Measurements from ENCODE around the gene IL1F10.

The IL1F10 gene

GRCh38 chr2:113112441-113112840, 44.7 kb downstream of the IL1F10 start:
- DNase-seq (ENCODE audit: low read depth in 2 of 2), result no peak

DNA sequence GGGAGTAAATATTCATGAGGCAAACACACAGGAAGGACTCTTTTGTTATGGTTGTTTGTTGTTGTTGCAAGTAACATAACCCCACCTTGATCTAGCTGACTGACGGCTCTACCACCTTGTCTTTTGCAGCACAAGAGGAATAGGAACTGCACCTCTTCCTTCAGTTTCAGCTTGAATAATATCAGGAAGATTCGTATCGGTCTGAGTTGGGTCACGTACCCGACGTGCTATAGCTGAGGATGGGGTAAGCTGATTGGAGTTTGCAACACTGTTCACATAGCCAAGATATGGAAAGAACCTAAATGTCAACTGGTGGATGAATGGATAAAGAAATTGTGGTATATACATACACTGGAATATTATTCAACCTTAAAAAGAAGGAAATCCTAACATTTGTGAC, 45.1 kb downstream of the IL1F10 start:
- no peak for DNase-seq (ENCODE audit: low read depth in 2 of 2)

- no peak for DNase-seq (ENCODE audit: low read depth in 2 of 2)
Measured at GRCh38 chr2:113113807-113114206, 46.0 kb downstream of the IL1F10 start.

DNA sequence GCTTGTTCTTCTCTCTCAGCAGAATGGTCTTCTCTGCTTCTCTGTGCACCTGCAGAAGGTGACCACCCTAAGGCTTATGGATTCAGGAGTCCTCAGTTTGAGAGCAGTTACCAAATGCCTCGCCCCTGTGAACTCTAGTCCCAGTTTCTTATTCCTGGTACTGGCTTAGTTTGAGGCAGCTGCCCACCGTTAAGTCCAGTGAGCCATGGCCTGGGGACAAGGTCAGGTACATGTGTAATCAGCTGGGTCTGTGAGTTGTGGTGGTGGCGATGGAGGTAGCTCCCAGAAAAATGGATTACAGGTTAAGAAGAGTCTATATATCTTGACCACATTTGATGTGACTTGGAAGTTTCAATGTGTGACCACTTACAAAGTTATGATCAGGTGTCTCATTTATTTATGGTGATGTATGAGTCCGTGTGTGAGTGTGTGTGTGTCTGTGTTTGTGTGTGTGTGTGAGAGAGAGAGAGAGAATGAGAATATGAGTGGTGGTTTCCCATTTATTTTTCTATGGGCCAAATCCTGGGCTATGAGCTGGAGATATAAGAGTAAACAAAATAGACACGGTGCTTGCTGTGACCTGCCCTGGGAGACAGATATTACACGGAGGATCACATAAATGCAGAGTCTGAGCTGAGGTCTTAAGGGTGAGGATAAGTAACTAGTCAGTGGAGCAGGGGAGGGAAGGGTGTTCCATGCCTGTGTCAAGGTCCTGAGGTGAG, 46.6 kb downstream of the IL1F10 start:
- DNase-seq (ENCODE audit: low read depth in 2 of 2), result no peak

GRCh38 chr2:113114996-113115395, 47.2 kb downstream of the IL1F10 start:
- DNase-seq (ENCODE audit: low read depth in 2 of 2), result no peak

- no peak for DNase-seq (ENCODE audit: low read depth in 2 of 2)
Measured at GRCh38 chr2:113116100-113116958, 48.6 kb downstream of the IL1F10 start.

DNA sequence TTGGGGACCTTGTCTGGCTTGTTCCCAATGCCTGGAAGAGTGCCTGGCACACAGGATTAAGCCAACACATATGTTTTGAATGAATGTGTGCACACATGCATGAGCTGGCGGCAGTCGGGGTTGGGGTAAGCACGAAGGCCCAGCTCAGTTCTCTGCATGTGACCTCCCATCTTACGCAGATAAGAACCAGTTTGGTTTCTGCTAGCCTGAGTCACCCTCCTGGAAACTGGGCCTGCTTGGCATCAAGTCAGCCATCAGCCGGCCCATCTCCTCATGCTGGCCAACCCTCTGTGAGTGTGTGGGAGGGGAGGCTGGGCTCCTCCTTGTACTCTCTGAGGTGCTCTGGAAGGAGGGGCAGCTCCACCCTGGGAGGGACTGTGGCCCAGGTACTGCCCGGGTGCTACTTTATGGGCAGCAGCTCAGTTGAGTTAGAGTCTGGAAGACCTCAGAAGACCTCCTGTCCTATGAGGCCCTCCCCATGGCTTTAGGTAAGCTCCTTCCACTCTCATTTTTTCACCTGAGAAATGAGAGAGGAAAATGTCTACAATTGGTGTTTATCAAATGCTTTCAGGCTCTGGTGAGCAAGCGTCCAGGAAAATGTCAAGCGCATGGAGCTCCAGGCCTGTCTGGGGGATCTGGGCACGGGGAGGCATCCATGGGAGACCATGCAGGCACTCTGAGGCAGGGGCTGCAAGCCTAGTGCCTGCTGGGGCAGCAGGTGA, 49.9 kb downstream of the IL1F10 start:
- DNase-seq (ENCODE audit: low read depth in 2 of 2), result no peak

DNA sequence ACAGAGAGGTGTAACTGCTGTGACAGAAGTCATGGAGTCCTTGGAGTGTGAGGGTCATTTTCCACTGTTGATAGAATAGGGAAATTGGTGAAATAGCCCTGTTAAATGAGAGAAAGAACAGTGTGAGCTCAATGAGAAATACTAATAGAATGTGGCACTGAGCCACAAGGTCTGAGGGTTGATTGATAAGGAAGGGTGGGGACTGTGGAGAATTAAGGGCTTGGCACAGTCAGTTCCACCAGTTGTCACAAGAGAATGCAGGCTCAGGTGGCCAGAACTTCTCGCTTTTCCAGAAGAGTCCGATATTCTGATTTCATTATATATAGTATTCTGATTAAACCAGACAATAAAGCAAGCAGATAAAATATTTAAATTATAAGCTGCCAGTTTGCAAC, 50.5 kb downstream of the IL1F10 start:
- no peak for DNase-seq (ENCODE audit: low read depth in 2 of 2)

- no peak for DNase-seq (ENCODE audit: low read depth in 2 of 2)
Measured at GRCh38 chr2:113119111-113119510, 51.3 kb downstream of the IL1F10 start.

DNA sequence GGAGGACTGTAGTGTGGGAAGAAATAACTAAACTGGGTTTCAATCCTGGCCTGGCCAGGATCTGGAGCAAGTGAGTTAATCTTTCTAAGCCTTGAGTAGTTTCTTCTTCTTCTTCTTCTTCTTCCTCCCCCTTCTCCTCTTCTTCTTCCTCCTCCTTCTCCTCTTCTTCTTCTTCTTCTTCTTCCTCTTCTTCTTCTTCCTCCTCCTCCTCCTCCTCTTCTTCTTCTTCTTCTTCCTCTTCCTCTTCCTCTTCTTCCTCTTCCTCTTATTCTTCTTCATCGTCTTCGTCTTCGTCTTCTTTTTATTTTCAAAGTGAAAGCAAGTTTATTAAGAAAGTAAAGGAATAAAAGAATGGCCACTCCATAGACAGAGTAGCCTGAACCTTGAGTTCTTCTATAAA, 53.1 kb downstream of the IL1F10 start:
- DNase-seq (ENCODE audit: low read depth in 2 of 2), result no peak

- no peak for DNase-seq (ENCODE audit: low read depth in 2 of 2)
Measured at GRCh38 chr2:113122364-113122763, 54.6 kb downstream of the IL1F10 start.

GRCh38 chr2:113123726-113124125, 56.0 kb downstream of the IL1F10 start:
- no peak for DNase-seq (ENCODE audit: low read depth in 2 of 2)

GRCh38 chr2:113124181-113124961, 56.6 kb downstream of the IL1F10 start:
- DNase-seq (ENCODE audit: low read depth in 2 of 2), result no peak

Data from activated CD4-positive, alpha-beta T cell treated with anti-CD3 and anti-CD28 coated beads for 24 hours (primary cell).